ENCODE data around the gene KLHL29. TPM values are rescaled to one million over a fixed set of nuclear protein-coding genes. Genes with fewer than 3 reads are reported as not detected.

Gene KLHL29
- total and polyA plus RNA-seq, 2 experiments from 2014 or later: 1.5 to 6.5 TPM

DNA sequence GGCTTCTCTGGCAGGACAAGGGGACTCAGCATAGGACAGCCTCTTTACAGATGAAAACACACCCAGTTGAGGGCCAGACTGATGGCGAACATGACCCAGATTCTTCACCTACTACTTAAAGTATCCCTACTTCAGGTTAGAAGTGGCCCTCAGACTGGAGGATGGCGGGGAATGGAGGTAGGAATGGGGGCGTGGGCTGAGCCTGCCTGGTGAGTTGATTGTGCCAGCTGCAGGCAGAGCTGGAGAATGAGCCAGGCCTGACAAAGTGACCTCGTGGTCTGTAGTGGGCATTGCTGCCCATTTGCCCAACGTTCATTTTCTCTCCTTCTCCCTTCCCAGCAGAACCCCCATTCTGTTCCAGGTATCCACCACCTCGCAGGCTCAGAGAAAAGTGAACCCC, 186.1 kb downstream of the KLHL29 start:
- Histone ChIP-seq H2AFZ (no peak overlapping the region), H3K4me1 (ENCODE audit: insufficient read depth) (peaks cover 17% of the 10 kb centered on the region), H3K4me3 (no peak overlapping the region), H3F3A (replicated peaks; ENCODE audit: low read depth) (no peaks in the 10 kb centered on the region), H3K79me2 (replicated peaks; ENCODE audit: insufficient read depth) (no peaks in the 10 kb centered on the region), H3K27me3 (ENCODE audit: insufficient read depth) (no peaks in the 10 kb centered on the region), H3K4me2 (no peak overlapping the region), H3K27ac (ENCODE audit: low read depth) (no peak overlapping the region), H3K9me2 (ENCODE audit: insufficient read depth) (no peaks in the 10 kb centered on the region), H4K20me1 (replicated peaks; ENCODE audit: insufficient read depth) (no peaks in the 10 kb centered on the region), H3K36me3 (ENCODE audit: insufficient read depth) (no peaks in the 10 kb centered on the region)
- no peaks in the 10 kb centered on the region for H3K36me3 Mint-ChIP-seq (ENCODE audit: low read depth)
- H3K4me1 Mint-ChIP-seq: peaks cover 38% of the 10 kb centered on the region
- DNase-seq (ENCODE audit: low spot score) (no peak), ATAC-seq (no peak)
- TF ChIP-seq JUNB (IDR thresholded peaks at IDR 0.05; ENCODE audit: unreplicated experiment): no peak
- TF ChIP-seq, protein P1, sequence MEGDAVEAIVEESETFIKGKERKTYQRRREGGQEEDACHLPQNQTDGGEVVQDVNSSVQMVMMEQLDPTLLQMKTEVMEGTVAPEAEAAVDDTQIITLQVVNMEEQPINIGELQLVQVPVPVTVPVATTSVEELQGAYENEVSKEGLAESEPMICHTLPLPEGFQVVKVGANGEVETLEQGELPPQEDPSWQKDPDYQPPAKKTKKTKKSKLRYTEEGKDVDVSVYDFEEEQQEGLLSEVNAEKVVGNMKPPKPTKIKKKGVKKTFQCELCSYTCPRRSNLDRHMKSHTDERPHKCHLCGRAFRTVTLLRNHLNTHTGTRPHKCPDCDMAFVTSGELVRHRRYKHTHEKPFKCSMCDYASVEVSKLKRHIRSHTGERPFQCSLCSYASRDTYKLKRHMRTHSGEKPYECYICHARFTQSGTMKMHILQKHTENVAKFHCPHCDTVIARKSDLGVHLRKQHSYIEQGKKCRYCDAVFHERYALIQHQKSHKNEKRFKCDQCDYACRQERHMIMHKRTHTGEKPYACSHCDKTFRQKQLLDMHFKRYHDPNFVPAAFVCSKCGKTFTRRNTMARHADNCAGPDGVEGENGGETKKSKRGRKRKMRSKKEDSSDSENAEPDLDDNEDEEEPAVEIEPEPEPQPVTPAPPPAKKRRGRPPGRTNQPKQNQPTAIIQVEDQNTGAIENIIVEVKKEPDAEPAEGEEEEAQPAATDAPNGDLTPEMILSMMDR (conservative IDR thresholded peaks at IDR 0.05; ENCODE audit: low read depth in 2 of 2): no peak
- no peak for TF ChIP-seq CREB1 (CRISPR knock-in tag; IDR thresholded peaks at IDR 0.05; ENCODE audit: low read depth)
- TF ChIP-seq EZH2phosphoT487 (IDR thresholded peaks at IDR 0.05; ENCODE audit: unreplicated experiment): no peak
- TF ChIP-seq, protein P2, sequence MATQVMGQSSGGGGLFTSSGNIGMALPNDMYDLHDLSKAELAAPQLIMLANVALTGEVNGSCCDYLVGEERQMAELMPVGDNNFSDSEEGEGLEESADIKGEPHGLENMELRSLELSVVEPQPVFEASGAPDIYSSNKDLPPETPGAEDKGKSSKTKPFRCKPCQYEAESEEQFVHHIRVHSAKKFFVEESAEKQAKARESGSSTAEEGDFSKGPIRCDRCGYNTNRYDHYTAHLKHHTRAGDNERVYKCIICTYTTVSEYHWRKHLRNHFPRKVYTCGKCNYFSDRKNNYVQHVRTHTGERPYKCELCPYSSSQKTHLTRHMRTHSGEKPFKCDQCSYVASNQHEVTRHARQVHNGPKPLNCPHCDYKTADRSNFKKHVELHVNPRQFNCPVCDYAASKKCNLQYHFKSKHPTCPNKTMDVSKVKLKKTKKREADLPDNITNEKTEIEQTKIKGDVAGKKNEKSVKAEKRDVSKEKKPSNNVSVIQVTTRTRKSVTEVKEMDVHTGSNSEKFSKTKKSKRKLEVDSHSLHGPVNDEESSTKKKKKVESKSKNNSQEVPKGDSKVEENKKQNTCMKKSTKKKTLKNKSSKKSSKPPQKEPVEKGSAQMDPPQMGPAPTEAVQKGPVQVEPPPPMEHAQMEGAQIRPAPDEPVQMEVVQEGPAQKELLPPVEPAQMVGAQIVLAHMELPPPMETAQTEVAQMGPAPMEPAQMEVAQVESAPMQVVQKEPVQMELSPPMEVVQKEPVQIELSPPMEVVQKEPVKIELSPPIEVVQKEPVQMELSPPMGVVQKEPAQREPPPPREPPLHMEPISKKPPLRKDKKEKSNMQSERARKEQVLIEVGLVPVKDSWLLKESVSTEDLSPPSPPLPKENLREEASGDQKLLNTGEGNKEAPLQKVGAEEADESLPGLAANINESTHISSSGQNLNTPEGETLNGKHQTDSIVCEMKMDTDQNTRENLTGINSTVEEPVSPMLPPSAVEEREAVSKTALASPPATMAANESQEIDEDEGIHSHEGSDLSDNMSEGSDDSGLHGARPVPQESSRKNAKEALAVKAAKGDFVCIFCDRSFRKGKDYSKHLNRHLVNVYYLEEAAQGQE (IDR thresholded peaks at IDR 0.05; ENCODE audit: unreplicated experiment): no peak
- TF ChIP-seq ZNF331 (CRISPR knock-in tag; IDR thresholded peaks at IDR 0.05; ENCODE audit: low read depth): no peak
- TF ChIP-seq, protein P3, sequence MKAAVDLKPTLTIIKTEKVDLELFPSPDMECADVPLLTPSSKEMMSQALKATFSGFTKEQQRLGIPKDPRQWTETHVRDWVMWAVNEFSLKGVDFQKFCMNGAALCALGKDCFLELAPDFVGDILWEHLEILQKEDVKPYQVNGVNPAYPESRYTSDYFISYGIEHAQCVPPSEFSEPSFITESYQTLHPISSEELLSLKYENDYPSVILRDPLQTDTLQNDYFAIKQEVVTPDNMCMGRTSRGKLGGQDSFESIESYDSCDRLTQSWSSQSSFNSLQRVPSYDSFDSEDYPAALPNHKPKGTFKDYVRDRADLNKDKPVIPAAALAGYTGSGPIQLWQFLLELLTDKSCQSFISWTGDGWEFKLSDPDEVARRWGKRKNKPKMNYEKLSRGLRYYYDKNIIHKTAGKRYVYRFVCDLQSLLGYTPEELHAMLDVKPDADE (IDR thresholded peaks at IDR 0.05): no peak
- TF ChIP-seq ZNF114 (CRISPR knock-in tag; IDR thresholded peaks at IDR 0.05): no peak
- TF ChIP-seq, protein P4, sequence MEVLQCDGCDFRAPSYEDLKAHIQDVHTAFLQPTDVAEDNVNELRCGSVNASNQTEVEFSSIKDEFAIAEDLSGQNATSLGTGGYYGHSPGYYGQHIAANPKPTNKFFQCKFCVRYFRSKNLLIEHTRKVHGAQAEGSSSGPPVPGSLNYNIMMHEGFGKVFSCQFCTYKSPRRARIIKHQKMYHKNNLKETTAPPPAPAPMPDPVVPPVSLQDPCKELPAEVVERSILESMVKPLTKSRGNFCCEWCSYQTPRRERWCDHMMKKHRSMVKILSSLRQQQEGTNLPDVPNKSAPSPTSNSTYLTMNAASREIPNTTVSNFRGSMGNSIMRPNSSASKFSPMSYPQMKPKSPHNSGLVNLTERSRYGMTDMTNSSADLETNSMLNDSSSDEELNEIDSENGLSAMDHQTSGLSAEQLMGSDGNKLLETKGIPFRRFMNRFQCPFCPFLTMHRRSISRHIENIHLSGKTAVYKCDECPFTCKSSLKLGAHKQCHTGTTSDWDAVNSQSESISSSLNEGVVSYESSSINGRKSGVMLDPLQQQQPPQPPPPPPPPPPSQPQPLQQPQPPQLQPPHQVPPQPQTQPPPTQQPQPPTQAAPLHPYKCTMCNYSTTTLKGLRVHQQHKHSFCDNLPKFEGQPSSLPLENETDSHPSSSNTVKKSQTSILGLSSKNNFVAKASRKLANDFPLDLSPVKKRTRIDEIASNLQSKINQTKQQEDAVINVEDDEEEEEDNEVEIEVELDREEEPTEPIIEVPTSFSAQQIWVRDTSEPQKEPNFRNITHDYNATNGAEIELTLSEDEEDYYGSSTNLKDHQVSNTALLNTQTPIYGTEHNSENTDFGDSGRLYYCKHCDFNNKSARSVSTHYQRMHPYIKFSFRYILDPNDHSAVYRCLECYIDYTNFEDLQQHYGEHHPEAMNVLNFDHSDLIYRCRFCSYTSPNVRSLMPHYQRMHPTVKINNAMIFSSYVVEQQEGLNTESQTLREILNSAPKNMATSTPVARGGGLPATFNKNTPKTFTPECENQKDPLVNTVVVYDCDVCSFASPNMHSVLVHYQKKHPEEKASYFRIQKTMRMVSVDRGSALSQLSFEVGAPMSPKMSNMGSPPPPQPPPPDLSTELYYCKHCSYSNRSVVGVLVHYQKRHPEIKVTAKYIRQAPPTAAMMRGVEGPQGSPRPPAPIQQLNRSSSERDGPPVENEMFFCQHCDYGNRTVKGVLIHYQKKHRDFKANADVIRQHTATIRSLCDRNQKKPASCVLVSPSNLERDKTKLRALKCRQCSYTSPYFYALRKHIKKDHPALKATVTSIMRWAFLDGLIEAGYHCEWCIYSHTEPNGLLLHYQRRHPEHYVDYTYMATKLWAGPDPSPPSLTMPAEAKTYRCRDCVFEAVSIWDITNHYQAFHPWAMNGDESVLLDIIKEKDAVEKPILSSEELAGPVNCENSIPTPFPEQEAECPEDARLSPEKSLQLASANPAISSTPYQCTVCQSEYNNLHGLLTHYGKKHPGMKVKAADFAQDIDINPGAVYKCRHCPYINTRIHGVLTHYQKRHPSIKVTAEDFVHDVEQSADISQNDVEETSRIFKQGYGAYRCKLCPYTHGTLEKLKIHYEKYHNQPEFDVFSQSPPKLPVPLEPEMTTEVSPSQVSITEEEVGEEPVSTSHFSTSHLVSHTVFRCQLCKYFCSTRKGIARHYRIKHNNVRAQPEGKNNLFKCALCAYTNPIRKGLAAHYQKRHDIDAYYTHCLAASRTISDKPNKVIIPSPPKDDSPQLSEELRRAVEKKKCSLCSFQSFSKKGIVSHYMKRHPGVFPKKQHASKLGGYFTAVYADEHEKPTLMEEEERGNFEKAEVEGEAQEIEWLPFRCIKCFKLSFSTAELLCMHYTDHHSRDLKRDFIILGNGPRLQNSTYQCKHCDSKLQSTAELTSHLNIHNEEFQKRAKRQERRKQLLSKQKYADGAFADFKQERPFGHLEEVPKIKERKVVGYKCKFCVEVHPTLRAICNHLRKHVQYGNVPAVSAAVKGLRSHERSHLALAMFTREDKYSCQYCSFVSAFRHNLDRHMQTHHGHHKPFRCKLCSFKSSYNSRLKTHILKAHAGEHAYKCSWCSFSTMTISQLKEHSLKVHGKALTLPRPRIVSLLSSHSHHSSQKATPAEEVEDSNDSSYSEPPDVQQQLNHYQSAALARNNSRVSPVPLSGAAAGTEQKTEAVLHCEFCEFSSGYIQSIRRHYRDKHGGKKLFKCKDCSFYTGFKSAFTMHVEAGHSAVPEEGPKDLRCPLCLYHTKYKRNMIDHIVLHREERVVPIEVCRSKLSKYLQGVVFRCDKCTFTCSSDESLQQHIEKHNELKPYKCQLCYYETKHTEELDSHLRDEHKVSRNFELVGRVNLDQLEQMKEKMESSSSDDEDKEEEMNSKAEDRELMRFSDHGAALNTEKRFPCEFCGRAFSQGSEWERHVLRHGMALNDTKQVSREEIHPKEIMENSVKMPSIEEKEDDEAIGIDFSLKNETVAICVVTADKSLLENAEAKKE (CRISPR knock-in tag; IDR thresholded peaks at IDR 0.05): no peak
- TF ChIP-seq STAT1 (IDR thresholded peaks at IDR 0.05; ENCODE audit: unreplicated experiment): no peak
- no peak for TF ChIP-seq EZH2 (IDR thresholded peaks at IDR 0.05; ENCODE audit: low read depth, unreplicated experiment)
- no peak for TF ChIP-seq NANOG (IDR thresholded peaks at IDR 0.05; ENCODE audit: borderline replicate concordance)
- TF ChIP-seq POLR2AphosphoS5 (IDR thresholded peaks at IDR 0.05; ENCODE audit: low read depth): no peak
- no peak overlapping the region; the same call in 1 of the 2 replicates for H3K27ac Mint-ChIP-seq
- peaks cover 1% of the 10 kb centered on the region for H3K27me3 Mint-ChIP-seq (ENCODE audit: insufficient read depth, low read depth, poor library complexity)
- no peaks in the 10 kb centered on the region for H3K9me3 Mint-ChIP-seq
- no peak overlapping the region for H3K4me3 Mint-ChIP-seq
